ENCODE data around the gene CIB1.
A peak's percentile ranks its signal among the peaks of the same experiment; 100 is the strongest.
"Not testable (repeated sequence)": the region's sequence is repeated elsewhere in the genome, so short reads cannot be mapped to it uniquely, and the experiment has no call there.

Gene CIB1
- 88.5 to 218 (median 126) reads per million in 3 experiments for total RNA-seq

- DNase-seq: peak; percentile 97
Measured at GRCh38 chr15:90233387-90234095, at the start of gene CIB1. Gene CIB1 (minus strand): TSS chr15:90233941. CDS start chr15:90233885, 56 bp downstream.

GRCh38 chr15:90281637-90282036, 47.9 kb upstream of the CIB1 start:
- DNase-seq: not testable (repeated sequence)

GRCh38 chr15:90280743-90281142, 47.0 kb upstream of the CIB1 start:
- not testable (repeated sequence) for DNase-seq

- DNase-seq: not testable (repeated sequence)
Measured at GRCh38 chr15:90278467-90278866, 44.7 kb upstream of the CIB1 start.

GRCh38 chr15:90271459-90272166, 37.9 kb upstream of the CIB1 start:
- no peak for DNase-seq

- DNase-seq: no peak
Measured at GRCh38 chr15:90270502-90271150, 36.9 kb upstream of the CIB1 start.

- DNase-seq: no peak
Measured at GRCh38 chr15:90268415-90268814, 34.7 kb upstream of the CIB1 start.

- DNase-seq: no peak
Measured at GRCh38 chr15:90266485-90266884, 32.7 kb upstream of the CIB1 start.

GRCh38 chr15:90266061-90266431, 32.3 kb upstream of the CIB1 start:
- peak; percentile 62 for DNase-seq

- peak; percentile 92 for DNase-seq
Measured at GRCh38 chr15:90265271-90266060, 31.7 kb upstream of the CIB1 start, which contains the start of gene NGRN. Gene NGRN (plus strand): TSS chr15:90265672. CDS start chr15:90265713, 41 bp downstream.

- peak; percentile 21 for DNase-seq
Measured at GRCh38 chr15:90264671-90265070, 30.9 kb upstream of the CIB1 start.

- DNase-seq: no peak
Measured at GRCh38 chr15:90262426-90262825, 28.7 kb upstream of the CIB1 start.

- DNase-seq: no peak
Measured at GRCh38 chr15:90261811-90262210, 28.1 kb upstream of the CIB1 start.

- DNase-seq: not testable (repeated sequence)
Measured at GRCh38 chr15:90260731-90261130, 27.0 kb upstream of the CIB1 start.

GRCh38 chr15:90259524-90259923, 25.8 kb upstream of the CIB1 start:
- DNase-seq: no peak

- DNase-seq: no peak
Measured at GRCh38 chr15:90257776-90258175, 24.0 kb upstream of the CIB1 start.

GRCh38 chr15:90249203-90249863, 15.6 kb upstream of the CIB1 start, which contains the start of gene TTLL13:
Gene TTLL13 (plus strand): TSS chr15:90249556. CDS start chr15:90250631, 1,075 bp downstream.
- peak; percentile 39 for DNase-seq

GRCh38 chr15:90248789-90249202, 15.1 kb upstream of the CIB1 start:
- DNase-seq: no peak

GRCh38 chr15:90243943-90244639, 10.3 kb upstream of the CIB1 start:
- DNase-seq: no peak

- DNase-seq: no peak
Measured at GRCh38 chr15:90241343-90242192, 7.8 kb upstream of the CIB1 start.
